SIG-M5 treated with dmso at 0.1 percent for 504 hours (cell line): Measurements from ENCODE around the gene C4A.
"Not testable (repeated sequence)": the region's sequence is repeated elsewhere in the genome, so short reads cannot be mapped to it uniquely, and the experiment has no call there.

Source experiments
- DNase-seq: peaks from one replicate; lab custom pipeline; 2025; ENCODE audit not compliant: unreplicated experiment; lab: John Stamatoyannopoulos, UW

Gene C4A

GRCh38 chr6:31958741-31959739 is 22.8 kb upstream of the C4A start, which contains the start of the genes NELFE and SKIC2:
TSS of gene NELFE (minus strand) at chr6:31958971. CDS start at chr6:31958446, 525 bp downstream.
TSS of gene SKIC2 (plus strand) at chr6:31959175. CDS start at chr6:31959193, 18 bp downstream.
- DNase-seq, result peak; percentile 95

DNA sequence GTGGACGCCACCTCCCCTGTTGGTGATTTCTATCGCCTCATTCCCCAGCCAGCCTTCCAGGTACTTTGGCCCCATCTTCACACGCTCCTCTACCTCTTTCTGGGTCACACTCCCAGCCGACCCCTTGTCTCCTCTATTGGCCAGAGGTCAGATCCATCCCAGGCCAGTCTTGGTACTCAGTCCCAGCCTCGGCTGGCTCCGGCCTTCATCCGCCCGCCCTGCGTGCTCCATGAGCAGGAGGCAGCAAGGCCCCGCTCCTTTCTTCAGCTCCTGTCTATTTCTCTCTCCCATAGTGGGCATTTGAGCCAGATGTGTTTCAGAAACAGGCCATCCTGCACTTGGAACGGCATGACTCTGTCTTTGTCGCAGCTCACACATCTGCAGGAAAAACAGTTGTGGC is 20.2 kb upstream of the C4A start:
- DNase-seq, result no peak

- no peak for DNase-seq
Observed at GRCh38 chr6:31963921-31964320, 17.9 kb upstream of the C4A start.

GRCh38 chr6:31965700-31966099 is 16.2 kb upstream of the C4A start:
- no peak for DNase-seq

GRCh38 chr6:31966506-31966905 is 15.4 kb upstream of the C4A start:
- DNase-seq, result no peak

GRCh38 chr6:31966997-31967925 is 14.6 kb upstream of the C4A start:
- DNase-seq, result no peak

- no peak for DNase-seq
Observed at GRCh38 chr6:31967926-31968320, 13.9 kb upstream of the C4A start.

DNA sequence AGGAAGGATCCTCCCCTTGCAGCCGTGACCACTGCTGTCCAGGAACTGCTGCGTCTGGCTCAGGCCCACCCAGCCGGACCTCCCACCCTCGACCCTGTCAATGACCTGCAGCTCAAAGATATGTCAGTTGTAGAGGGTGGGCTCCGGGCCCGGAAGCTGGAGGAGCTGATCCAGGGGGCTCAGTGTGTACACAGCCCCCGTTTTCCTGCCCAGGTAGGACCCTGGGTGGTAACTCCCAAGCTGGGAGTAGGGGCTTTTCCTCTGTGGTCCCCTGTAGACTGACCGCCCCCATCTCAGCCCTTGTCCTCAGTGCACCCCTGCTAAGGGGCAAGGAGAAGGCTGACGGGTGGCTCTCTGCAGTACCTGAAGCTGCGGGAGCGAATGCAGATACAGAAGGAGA is 13.5 kb upstream of the C4A start:
- no peak for DNase-seq

DNA sequence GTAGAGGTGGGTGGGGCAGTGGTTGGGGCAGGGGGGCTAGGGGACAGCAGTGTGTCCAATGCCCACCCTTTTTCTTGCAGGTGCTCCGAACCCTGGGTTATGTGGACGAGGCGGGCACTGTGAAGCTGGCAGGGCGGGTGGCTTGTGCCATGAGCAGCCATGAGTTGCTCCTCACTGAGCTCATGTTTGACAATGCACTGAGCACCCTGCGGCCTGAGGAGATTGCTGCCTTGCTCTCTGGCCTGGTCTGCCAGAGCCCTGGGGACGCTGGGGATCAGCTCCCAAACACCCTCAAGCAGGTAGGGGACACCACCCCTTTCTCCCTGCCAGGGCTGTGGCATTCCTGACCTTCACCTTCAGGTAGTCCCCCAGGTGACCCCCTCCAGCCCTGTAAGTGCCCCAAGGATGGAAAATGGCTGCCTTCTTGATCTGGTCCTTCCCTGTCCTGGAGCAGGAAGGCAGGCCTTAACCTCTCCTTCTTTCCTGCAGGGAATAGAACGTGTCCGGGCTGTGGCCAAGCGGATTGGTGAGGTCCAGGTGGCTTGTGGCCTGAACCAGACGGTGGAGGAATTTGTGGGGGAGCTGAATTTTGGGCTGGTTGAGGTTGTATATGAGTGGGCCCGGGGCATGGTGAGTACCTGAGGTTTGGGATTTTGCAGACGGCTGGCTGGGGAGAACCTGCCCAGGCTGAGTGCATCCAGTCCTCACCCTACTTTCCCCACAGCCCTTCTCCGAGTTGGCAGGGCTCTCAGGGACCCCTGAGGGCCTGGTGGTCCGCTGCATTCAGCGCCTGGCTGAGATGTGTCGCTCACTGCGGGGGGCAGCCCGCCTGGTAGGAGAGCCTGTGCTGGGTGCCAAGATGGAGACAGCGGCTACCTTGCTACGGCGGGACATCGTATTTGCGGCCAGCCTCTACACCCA is 12.8 kb upstream of the C4A start:
- no peak for DNase-seq

DNA sequence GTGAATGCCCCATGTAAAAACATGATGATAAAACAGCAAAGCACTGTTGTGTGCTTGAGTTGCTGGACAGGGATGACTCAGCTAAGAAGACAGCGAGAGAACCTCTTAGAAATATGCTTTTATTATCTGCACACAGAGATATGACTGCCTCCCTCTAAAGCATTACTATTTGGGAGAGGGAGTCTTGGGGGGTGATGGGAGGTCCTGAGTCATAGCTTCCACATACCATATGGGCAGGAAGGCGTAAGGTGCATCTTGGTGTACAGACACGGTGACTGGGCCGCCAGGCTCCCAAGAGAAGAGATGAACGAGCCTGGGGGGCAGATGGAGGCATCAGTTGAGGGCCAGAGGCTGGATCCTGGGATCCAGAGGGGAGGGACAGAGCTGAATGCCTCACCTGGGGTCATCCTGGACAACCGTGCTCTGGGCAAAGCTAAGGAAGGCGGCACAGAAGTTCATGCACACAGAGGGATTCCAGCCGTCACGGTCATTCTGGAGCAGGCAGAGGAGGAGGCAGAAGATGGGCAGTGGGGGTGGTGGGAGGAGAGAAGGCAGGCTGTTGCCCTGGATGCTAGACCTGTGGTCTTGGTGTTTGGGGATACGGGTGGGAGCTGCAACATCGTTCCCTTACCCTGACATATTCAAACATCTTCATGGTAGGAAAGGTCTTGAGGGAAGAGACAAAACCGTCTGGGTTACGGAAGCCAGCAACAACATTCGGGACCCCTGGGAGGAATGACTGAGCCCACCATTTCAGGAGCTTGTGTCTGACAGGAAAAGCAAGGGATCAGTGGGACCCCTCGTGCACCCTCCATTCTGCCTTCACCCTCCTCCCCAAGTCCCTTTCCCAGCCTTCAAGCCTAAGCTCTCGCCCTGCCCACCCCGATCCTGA is 11.9 kb upstream of the C4A start:
- DNase-seq, result no peak

DNA sequence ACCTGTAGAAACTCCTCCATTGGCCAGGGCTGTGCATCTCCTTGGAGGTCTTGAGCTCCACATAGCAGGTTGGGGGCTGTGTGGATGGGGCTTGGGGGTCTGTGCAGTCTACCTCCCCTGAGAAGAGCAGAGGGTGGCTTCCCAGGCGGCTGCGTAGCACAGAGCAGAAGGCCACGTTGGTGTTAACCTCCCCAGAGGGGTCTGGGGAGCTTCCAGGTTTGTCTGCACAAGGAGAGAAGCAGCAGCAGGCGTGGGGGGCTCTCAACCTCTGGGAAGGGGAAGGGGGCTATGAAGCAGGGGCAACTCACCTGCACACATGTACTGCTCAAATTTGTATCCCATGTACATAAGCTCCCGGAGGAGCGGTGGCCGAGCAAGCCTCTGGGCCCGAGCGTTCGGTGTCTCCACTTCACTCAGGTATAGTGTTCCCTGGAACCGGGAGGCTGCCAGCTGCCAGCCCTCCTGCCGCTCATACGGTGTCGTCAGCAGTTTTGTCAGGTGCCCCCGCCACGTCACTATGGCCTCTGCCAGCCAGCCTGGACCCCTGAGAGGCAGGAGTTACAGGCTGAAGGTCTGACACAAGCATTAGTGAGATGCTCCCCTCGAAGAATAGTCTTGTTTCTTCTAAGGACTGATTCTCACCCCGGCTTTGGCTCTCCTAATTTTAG is 11.1 kb upstream of the C4A start:
- DNase-seq, result no peak

GRCh38 chr6:31971279-31971992 is 10.4 kb upstream of the C4A start:
- DNase-seq, result no peak

DNA sequence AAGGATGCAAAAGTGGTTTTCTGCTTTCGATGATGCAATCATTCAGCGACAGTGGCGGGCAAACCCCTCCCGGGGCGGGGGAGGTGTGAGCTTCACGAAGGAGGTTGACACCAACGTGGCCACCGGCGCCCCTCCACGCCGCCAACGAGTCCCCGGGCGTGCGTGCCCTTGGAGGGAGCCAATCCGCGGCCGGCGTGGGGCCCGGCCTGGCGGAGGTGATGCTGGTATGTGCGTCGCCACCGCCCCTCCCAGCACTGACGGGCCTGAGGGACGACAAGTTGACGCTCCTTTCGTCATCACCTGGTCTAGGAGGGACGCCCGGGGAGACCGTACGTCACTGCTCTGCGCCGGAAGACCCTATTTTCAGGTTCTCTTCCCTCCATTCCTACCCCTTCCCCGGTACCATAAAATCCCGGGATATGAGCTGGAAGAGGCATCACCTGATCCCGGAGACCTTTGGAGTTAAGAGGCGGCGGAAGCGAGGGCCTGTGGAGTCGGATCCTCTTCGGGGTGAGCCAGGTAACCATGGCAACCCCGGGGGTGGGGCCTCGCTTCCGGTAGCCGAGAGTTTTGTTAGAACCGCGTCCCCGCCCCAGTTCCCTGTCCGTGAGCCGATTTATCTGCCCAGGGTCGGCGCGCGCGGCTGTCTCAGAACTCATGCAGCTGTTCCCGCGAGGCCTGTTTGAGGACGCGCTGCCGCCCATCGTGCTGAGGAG is 9.7 kb upstream of the C4A start, which contains the start of gene DXO:
DXO (minus strand) TSS at position 146 of the 716 bp plus-strand sequence. CDS start 463 bp downstream, outside the sequence.
- peak; percentile 95 for DNase-seq

GRCh38 chr6:31972709-31973350 is 9.0 kb upstream of the C4A start:
- DNase-seq, result no peak

DNA sequence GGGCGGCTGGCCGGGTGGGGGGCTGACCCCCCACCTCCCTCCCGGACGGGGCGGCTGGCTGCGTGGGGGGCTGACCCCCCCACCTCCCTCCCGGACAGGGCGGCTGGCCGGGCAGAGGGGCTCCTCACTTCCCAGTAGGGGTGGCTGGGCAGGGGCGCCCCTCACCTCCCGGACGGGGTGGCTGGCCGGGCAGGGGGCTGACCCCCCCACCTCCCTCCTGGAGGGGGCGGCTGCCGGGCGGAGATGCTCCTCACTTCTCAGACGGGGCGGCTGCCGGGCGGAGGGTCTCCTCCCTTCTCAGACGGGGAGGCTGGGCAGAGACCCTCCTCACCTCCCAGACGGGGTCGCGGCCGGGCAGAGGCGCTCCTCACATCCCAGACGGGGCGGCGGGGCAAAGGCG is 5.8 kb upstream of the C4A start:
- DNase-seq, result not testable (repeated sequence)

GRCh38 chr6:31977816-31978431 is 3.9 kb upstream of the C4A start:
- DNase-seq, result no peak

GRCh38 chr6:31978831-31979230 is 3.0 kb upstream of the C4A start:
- no peak for DNase-seq
